T-helper 2 cell treated with Interferon-gamma antibody and Interleukin-4, amounts not matched to agents 5 μg/mL and 100 μg/mL, for 36 hours (primary cell): ENCODE results near the gene C19orf85.
A peak's percentile ranks its signal among the peaks of the same experiment; 100 is the strongest.

Experiments
- DNase-seq: peaks from one replicate; pipeline ENCODE4 v3.0.0; 2021; ENCODE audit warnings: low spot score
- H3K27ac Mint-ChIP-seq: one replicate; pipeline ENCODE4 v1.8.0; 2021; ENCODE audit warnings: mild to moderate bottlenecking, mixed read lengths
- H3K27me3 Mint-ChIP-seq: one replicate; pipeline ENCODE4 v1.8.0; 2021; ENCODE audit warnings: low read depth, mixed read lengths
- H3K36me3 Mint-ChIP-seq: one replicate; pipeline ENCODE4 v1.8.0; 2021; ENCODE audit warnings: low read depth, mixed read lengths
- H3K4me1 Mint-ChIP-seq: one replicate; pipeline ENCODE4 v1.8.0; 2021; ENCODE audit warnings: low read depth, mixed read lengths
- H3K4me3 Mint-ChIP-seq: one replicate; pipeline ENCODE4 v1.8.0; 2022; ENCODE audit warnings: mild to moderate bottlenecking, moderate library complexity, mixed read lengths
- H3K9me3 Mint-ChIP-seq: one replicate; pipeline ENCODE4 v1.8.0; 2021; ENCODE audit warnings: mixed read lengths

Gene C19orf85

DNA sequence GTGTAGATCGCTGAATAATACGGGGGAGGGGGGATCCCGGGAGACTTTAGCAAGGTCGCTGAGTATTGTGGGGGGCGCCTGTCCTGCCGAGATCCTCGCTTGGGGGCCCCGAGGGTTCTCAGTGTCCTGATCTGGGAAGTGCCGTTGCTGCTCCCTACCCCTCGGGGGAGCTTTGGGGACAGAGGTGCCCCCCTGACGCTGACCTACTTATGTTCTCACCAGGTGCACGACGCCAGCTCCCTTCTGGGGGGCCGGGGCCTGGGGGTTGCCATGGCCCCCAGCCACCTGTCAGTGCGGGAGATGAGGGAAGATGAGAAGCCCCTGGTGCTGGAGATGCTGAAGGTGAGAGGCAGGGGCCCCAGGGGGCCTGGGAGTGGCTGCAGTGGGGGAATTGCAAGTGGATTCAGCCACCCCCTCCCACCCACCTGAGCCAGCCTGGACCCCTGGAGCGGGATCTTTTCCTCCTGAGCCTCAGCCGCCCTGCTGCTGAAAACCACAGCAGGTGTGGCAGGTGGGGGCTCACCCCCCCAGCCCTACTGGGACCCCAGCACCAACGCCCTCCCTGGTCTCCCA, 21.0 kb upstream of the C19orf85 start:
- peaks cover 1% of the 10 kb centered on the region for H3K4me1 Mint-ChIP-seq
- no peak for DNase-seq

DNA sequence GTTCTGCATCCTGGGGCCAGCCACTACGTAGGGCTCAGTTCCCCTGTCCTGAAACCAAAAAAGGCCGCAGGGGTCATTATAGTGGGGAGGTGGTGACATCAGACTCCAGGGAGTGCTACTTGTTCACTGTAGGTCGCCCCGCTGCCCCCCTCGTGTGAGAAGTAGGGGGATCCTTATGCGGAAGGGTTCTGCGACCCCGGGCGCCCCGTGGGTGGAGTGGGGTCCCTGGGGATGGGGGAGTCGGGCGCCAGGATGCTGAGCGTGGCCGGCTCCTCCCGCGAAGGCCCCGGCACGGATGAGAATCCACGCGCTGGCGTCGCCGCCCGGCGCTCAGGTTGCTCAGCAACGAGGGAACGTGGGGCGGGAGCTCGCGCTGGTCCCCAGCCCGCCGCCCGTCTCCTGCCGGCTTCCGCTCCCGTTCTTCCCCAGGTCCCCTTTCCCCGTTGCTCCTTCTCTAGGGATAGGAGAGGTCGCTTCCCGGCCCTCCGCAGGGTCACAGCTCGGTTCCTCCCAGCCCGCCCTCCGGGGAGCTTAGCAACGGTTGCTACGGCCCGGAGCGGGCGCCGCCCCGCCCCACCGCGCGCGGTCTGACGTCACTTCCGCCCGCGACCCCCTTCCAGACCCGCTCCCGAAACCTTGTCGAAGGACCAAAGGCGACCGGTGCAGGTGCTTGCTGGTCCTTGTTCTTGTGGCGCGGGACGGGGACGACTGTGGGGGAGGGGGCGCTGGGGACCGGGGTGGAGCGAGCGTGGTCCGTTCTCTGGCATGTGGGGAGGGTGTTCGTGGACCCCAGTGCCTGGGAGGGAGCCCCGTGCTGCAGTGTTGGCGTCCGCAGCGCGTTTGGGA, 20.3 kb upstream of the C19orf85 start, which contains the start of gene NAT14:
TSS of gene NAT14 (plus strand) at position 596 of the 846 bp plus-strand sequence. CDS start 521 bp downstream, outside the sequence.
- peaks cover 1% of the 10 kb centered on the region for H3K36me3 Mint-ChIP-seq
- H3K27ac Mint-ChIP-seq, result peak within 1 kb of the TSS; percentile 70
- peak; percentile 60 for DNase-seq
- H3K9me3 Mint-ChIP-seq, result no peaks in the 10 kb centered on the region
- H3K4me1 Mint-ChIP-seq, result peaks cover 1% of the 10 kb centered on the region
- H3K27me3 Mint-ChIP-seq, result no peaks in the 10 kb centered on the region
- peak within 1 kb of the TSS; percentile 75 for H3K4me3 Mint-ChIP-seq

More for the DNA sequence above, 21.0 kb upstream of the C19orf85 start:
- no peaks in the 10 kb centered on the region for H3K27me3 Mint-ChIP-seq
- peak overlapping the region; percentile 75 for H3K4me3 Mint-ChIP-seq
- H3K27ac Mint-ChIP-seq, result peak overlapping the region; percentile 70
- H3K36me3 Mint-ChIP-seq, result no peaks in the 10 kb centered on the region
- no peaks in the 10 kb centered on the region for H3K9me3 Mint-ChIP-seq

DNA sequence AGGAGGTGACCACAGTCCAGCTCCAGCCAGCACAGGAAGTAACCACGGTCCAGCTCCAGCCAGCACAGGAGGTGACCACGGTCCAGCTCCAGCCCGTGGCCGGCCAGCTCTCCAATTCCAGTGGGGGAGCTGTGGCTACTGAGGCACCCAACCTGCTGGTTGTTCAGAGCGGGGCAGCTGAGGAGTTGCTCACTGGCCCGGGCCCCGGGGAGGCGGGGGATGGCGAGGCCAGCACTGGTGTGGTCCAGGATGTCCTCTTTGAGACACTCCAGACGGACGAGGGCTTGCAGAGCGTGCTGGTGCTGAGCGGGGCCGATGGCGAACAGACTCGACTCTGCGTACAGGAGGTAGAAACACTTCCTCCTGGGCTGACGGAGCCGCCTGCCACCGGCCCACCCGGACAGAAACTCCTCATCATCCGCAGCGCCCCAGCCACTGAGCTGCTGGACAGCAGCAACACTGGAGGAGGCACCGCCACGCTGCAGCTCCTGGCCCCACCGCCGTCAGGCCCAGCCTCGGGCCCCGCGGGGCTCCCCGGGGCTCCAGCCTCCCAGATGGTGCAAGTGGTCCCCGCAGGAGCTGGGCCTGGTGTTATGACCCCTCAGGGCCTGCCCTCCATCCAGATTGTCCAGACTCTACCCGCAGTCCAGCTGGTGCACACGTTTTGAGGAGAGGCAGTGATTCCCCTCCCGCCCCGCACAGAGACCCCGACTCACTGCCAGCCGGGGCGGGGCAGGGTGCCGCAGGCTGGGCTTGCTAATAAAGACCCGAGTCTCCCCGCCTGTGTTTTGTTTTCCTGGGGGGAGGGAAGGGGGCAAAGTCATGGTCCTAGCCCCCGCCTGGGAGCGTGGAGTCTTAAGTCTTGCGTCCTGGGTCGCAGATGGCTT, 19.4 kb upstream of the C19orf85 start:
- Mint-ChIP-seq H3K27ac (peak overlapping the region; percentile 20), H3K36me3 (peaks cover 1% of the 10 kb centered on the region), H3K4me1 (peaks cover 4% of the 10 kb centered on the region), H3K4me3 (peak overlapping the region; percentile 72), H3K9me3 (no peaks in the 10 kb centered on the region), H3K27me3 (no peaks in the 10 kb centered on the region)
- no peak for DNase-seq

DNA sequence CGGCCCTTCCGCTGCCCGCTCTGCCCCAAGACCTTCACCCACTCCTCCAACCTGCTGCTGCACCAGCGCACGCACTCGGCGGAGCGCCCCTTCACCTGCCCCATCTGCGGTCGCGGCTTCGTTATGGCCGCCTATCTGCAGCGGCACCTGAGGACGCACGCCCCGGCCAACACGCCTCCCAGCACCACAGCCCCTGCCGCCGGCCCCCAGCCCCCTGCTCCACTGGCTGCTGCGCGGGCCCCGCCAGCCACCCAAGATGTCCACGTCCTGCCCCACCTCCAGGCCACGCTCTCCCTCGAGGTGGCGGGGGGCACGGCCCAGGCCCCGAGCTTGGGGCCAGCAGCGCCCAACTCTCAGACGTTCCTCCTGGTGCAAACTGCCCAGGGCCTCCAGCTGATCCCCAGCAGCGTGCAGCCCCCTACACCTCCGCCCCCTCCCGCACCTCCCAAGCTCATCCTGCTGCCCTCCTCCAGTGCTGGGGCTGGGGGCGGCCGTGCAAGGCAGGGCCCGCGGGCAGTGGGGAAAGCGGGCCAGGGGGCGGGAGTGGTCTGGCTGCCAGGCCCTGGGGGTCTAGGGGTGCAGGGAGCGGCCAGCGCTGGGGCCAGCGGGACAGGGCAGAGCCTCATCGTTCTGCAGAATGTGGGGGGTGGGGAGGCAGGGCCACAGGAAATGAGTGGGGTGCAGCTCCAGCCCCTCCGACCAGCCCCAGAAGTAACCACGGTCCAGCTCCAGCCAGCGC, 18.6 kb upstream of the C19orf85 start:
- no peaks in the 10 kb centered on the region for H3K27me3 Mint-ChIP-seq
- H3K27ac Mint-ChIP-seq, result no peak overlapping the region
- H3K36me3 Mint-ChIP-seq, result peaks cover 4% of the 10 kb centered on the region
- H3K4me1 Mint-ChIP-seq, result peaks cover 11% of the 10 kb centered on the region
- no peaks in the 10 kb centered on the region for H3K9me3 Mint-ChIP-seq
- no peak for DNase-seq
- no peak overlapping the region for H3K4me3 Mint-ChIP-seq

DNA sequence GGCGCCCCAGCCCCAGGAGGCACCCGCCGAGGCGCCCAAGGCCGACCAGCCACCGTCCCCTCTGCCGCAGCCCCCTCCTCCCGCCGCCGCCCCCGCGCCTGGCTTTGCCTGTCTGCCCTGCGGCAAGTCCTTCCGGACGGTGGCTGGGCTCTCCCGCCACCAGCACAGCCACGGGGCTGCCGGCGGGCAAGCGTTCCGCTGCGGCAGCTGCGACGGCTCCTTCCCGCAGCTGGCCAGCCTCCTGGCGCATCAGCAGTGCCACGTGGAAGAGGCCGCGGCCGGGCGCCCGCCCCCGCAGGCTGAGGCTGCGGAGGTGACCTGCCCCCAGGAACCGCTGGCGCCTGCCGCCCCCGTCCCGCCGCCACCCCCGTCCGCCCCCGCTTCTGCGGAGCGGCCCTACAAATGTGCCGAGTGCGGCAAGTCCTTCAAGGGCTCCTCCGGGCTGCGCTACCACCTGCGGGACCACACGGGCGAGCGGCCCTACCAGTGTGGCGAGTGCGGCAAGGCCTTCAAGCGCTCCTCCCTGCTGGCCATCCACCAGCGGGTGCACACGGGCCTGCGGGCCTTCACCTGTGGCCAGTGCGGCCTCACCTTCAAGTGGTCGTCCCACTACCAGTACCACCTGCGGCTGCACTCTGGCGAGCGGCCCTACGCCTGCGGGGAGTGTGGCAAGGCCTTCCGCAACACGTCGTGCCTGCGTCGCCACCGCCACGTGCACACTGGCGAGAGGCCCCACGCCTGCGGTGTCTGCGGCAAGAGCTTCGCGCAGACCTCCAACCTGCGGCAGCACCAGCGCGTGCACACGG, 17.8 kb upstream of the C19orf85 start:
- Mint-ChIP-seq H3K4me3 (no peak overlapping the region), H3K4me1 (peaks cover 17% of the 10 kb centered on the region), H3K9me3 (no peaks in the 10 kb centered on the region), H3K36me3 (peaks cover 4% of the 10 kb centered on the region), H3K27me3 (no peaks in the 10 kb centered on the region), H3K27ac (no peak overlapping the region)
- DNase-seq, result no peak

DNA sequence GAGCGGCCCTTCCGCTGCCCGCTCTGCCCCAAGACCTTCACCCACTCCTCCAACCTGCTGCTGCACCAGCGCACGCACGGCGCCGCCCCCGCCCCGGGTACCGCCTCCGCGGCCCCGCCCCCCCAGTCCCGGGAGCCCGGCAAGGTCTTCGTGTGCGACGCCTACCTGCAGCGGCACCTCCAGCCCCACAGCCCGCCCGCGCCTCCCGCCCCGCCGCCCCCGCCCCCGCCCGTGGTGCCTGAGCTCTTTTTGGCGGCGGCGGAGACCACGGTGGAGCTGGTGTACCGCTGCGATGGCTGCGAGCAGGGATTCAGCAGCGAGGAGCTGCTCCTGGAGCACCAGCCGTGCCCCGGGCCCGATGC, 17.2 kb upstream of the C19orf85 start:
- H3K27me3 Mint-ChIP-seq, result no peaks in the 10 kb centered on the region
- peaks cover 4% of the 10 kb centered on the region for H3K36me3 Mint-ChIP-seq
- H3K4me3 Mint-ChIP-seq, result no peak overlapping the region
- no peaks in the 10 kb centered on the region for H3K9me3 Mint-ChIP-seq
- no peak overlapping the region for H3K27ac Mint-ChIP-seq
- no peak for DNase-seq
- H3K4me1 Mint-ChIP-seq, result peaks cover 20% of the 10 kb centered on the region

DNA sequence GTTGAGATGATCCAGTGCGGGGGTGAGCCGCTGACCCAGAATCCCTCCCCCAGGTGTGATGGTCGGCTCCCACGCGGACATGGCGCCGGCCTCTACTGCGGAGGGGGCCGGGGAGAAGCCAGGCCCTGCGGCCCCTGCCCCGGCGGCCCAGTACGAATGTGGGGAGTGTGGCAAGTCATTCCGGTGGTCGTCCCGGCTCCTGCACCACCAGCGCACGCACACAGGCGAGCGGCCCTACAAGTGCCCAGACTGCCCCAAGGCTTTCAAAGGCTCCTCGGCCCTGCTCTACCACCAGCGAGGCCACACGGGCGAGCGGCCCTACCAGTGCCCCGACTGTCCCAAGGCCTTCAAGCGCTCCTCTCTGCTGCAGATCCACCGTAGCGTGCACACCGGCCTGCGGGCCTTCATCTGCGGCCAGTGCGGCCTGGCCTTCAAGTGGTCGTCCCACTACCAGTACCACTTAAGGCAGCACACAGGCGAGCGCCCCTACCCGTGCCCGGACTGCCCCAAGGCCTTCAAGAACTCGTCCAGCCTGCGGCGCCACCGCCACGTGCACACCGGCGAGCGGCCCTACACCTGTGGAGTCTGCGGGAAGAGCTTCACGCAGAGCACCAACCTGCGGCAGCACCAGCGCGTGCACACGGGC, 16.7 kb upstream of the C19orf85 start:
- H3K4me3 Mint-ChIP-seq, result no peak overlapping the region
- no peaks in the 10 kb centered on the region for H3K27me3 Mint-ChIP-seq
- H3K36me3 Mint-ChIP-seq, result peaks cover 4% of the 10 kb centered on the region
- H3K4me1 Mint-ChIP-seq, result peaks cover 20% of the 10 kb centered on the region
- no peaks in the 10 kb centered on the region for H3K9me3 Mint-ChIP-seq
- no peak overlapping the region for H3K27ac Mint-ChIP-seq
- DNase-seq, result no peak

DNA sequence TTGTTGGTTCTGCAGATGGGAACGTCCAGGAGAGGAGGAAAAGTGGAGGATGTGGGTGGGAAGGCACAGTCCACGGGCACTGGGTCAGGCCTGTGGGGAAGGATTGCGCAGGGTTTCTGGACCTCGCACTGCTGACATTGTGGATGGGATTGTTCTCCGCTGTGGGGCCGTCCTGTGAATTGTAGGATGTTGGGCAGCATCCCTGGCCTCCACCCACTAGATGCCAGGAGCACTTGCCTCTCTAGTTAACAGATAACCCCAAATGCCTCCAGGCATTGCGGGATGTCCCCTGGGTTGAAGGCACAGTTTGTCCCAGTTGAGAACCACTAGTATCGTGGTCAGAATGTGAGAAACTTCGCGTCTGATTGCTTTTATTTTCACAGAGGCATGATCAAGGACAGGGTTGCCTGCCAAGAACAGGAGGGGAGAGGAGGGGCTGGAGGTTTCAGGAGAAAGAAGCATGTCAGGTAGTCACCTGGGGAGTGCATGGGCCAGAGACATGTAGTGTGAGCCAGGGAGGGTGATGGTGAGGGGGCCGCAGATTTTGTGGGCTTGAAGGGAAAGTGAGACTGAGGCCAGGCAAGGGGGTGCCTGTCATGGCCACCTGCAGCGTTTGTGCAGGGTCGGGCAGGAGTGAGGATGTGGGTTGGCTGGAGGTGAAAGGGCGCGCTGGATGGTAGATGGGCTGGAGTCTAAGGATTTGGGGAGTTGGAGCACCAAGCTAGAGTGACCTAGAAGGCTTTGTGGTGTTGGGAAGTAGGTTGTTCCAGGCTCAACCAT, 15.1 kb upstream of the C19orf85 start:
- peaks cover 4% of the 10 kb centered on the region for H3K36me3 Mint-ChIP-seq
- H3K9me3 Mint-ChIP-seq, result no peaks in the 10 kb centered on the region
- H3K27me3 Mint-ChIP-seq, result no peaks in the 10 kb centered on the region
- DNase-seq, result no peak
- peak overlapping the region; percentile 55 for H3K27ac Mint-ChIP-seq
- H3K4me3 Mint-ChIP-seq, result peak overlapping the region; percentile 17
- H3K4me1 Mint-ChIP-seq, result peaks cover 18% of the 10 kb centered on the region

DNA sequence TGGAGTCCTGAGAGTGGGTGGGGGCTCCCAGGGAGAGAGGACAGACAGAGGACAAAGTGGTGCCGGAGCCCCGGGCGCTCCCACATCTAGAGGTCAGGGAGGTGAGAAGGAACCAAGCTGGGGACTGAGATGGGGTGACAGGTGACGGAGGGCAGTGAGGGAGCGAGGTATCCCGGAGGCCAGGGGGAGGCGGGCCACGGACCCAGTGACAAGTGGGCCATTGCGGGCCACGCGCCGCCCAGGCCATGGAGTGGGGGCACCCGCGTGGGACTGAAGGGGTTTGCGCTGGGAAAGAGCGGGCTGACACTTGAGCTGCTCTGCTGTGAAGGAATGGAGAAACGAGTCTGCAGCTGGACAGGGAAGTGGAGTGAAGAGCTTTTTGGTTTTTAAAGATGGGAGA, 14.5 kb upstream of the C19orf85 start:
- peaks cover 18% of the 10 kb centered on the region for H3K4me1 Mint-ChIP-seq
- no peak for DNase-seq
- no peaks in the 10 kb centered on the region for H3K9me3 Mint-ChIP-seq
- H3K36me3 Mint-ChIP-seq, result peaks cover 4% of the 10 kb centered on the region
- peak overlapping the region; percentile 55 for H3K27ac Mint-ChIP-seq
- H3K27me3 Mint-ChIP-seq, result no peaks in the 10 kb centered on the region
- H3K4me3 Mint-ChIP-seq, result peak overlapping the region; percentile 87

DNA sequence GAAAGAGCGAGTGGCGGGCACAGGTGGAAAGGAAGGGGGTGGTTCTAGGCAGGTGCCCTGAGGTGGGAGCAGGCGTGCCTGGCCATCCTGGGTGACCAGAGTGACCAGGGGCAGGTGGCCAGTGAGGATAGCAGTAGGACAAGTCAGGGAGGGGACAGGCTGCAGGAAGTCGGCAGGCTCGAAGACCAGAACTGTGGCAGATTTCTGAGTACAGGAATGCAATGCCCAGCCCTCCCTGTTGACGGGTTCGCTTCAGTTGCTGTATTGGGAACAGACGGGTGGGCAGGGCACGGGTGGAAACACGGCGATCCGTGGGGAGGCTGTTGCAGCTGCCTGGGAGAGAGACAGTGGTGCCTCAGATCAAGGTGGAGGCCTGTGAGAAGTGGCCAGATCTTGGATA, 13.8 kb upstream of the C19orf85 start:
- H3K36me3 Mint-ChIP-seq, result peaks cover 4% of the 10 kb centered on the region
- H3K27ac Mint-ChIP-seq, result peak overlapping the region; percentile 47
- peaks cover 18% of the 10 kb centered on the region for H3K4me1 Mint-ChIP-seq
- DNase-seq, result no peak
- no peaks in the 10 kb centered on the region for H3K9me3 Mint-ChIP-seq
- H3K4me3 Mint-ChIP-seq, result peak overlapping the region; percentile 87
- H3K27me3 Mint-ChIP-seq, result no peaks in the 10 kb centered on the region

DNA sequence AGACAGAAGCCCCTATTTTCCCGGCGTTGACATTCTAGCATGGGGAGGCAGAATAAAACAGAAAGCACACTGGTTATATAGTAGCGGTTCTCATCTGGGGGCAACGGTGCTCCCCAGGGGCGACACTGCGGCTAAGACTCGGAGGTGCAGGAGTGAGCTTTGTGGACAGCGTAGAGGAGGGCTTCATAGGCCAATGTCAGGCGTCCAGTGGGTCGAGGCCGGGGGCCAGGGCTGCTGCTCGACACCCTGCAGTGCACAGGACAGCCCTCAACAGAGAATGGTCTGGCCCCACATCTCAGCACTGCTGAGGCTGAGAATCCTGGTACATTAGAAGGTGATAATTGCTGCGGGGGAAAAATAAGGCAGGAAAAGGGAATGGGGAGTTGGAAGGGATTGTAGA, 13.4 kb upstream of the C19orf85 start:
- peak overlapping the region; percentile 47 for H3K27ac Mint-ChIP-seq

More for the DNA sequence above, 13.4 kb upstream of the C19orf85 start:
- Mint-ChIP-seq H3K36me3 (peaks cover 4% of the 10 kb centered on the region), H3K4me1 (peaks cover 18% of the 10 kb centered on the region), H3K9me3 (no peaks in the 10 kb centered on the region), H3K4me3 (peak overlapping the region; percentile 87), H3K27me3 (no peaks in the 10 kb centered on the region)
- no peak for DNase-seq
